ENCODE results near the gene ACAN. TPM values are rescaled to one million over a fixed set of nuclear protein-coding genes. Genes with fewer than 3 reads are reported as not detected.

Gene ACAN
- total RNA-seq, 1 donor from 2014 or later, result 0.13 TPM

GRCh38 chr15:88847144-88847543 lies 43.9 kb downstream of the ACAN start:
- Mint-ChIP-seq H3K36me3 (no peaks in the 10 kb centered on the region), H3K4me1 (no peaks in the 10 kb centered on the region), H3K27ac (no peak overlapping the region)

GRCh38 chr15:88848203-88848602 lies 45.0 kb downstream of the ACAN start:
- DNase-seq (ENCODE audit: low spot score in 2 of 2, unreplicated experiment in 2 of 2), result no peak
- Mint-ChIP-seq H3K27me3 (ENCODE audit: low read depth) (peaks cover 28% of the 10 kb centered on the region), H3K36me3 (no peaks in the 10 kb centered on the region), H3K4me1 (no peaks in the 10 kb centered on the region), H3K9me3 (no peaks in the 10 kb centered on the region), H3K27ac (no peak overlapping the region), H3K4me3 (no peak overlapping the region)
- TF ChIP-seq CTCF (IDR thresholded peaks at IDR 0.05; ENCODE audit: unreplicated experiment), result no peak

More at GRCh38 chr15:88847144-88847543, 43.9 kb downstream of the ACAN start:
- Mint-ChIP-seq H3K4me3 (no peak overlapping the region), H3K9me3 (no peaks in the 10 kb centered on the region), H3K27me3 (ENCODE audit: low read depth) (peaks cover 22% of the 10 kb centered on the region)
- no peak for TF ChIP-seq CTCF (IDR thresholded peaks at IDR 0.05; ENCODE audit: unreplicated experiment)
- no peak for DNase-seq (ENCODE audit: low spot score in 2 of 2, unreplicated experiment in 2 of 2)

- no peaks in the 10 kb centered on the region for H3K4me1 Mint-ChIP-seq
- H3K36me3 Mint-ChIP-seq, result no peaks in the 10 kb centered on the region
- no peak overlapping the region for H3K4me3 Mint-ChIP-seq
- H3K27ac Mint-ChIP-seq, result peak overlapping the region; percentile 39
- TF ChIP-seq CTCF (IDR thresholded peaks at IDR 0.05; ENCODE audit: unreplicated experiment), result no peak
- peaks cover 1% of the 10 kb centered on the region for H3K9me3 Mint-ChIP-seq
- H3K27me3 Mint-ChIP-seq (ENCODE audit: low read depth), result peaks cover 25% of the 10 kb centered on the region
- no peak for DNase-seq (ENCODE audit: low spot score in 2 of 2, unreplicated experiment in 2 of 2)
These were observed 46.3 kb downstream of the ACAN start for GRCh38 chr15:88849376-88850072.

- no peaks in the 10 kb centered on the region for H3K36me3 Mint-ChIP-seq
- no peak for DNase-seq (ENCODE audit: low spot score in 2 of 2, unreplicated experiment in 2 of 2)
These were observed 49.2 kb downstream of the ACAN start for GRCh38 chr15:88852476-88852875.

GRCh38 chr15:88858934-88859333 lies 55.7 kb downstream of the ACAN start:
- Mint-ChIP-seq H3K27ac (no peak overlapping the region), H3K9me3 (peaks cover 8% of the 10 kb centered on the region), H3K36me3 (no peaks in the 10 kb centered on the region), H3K27me3 (ENCODE audit: low read depth) (peaks cover 33% of the 10 kb centered on the region), H3K4me1 (no peaks in the 10 kb centered on the region), H3K4me3 (no peak overlapping the region)
- no peak for TF ChIP-seq CTCF (IDR thresholded peaks at IDR 0.05; ENCODE audit: unreplicated experiment)
- DNase-seq (ENCODE audit: low spot score in 2 of 2, unreplicated experiment in 2 of 2), result no peak

More at GRCh38 chr15:88852476-88852875, 49.2 kb downstream of the ACAN start:
- H3K4me3 Mint-ChIP-seq, result no peak overlapping the region
- peaks cover 26% of the 10 kb centered on the region for H3K27me3 Mint-ChIP-seq (ENCODE audit: low read depth)
- H3K9me3 Mint-ChIP-seq, result peaks cover 4% of the 10 kb centered on the region
- TF ChIP-seq CTCF (IDR thresholded peaks at IDR 0.05; ENCODE audit: unreplicated experiment), result no peak
- no peaks in the 10 kb centered on the region for H3K4me1 Mint-ChIP-seq
- no peak overlapping the region for H3K27ac Mint-ChIP-seq
